WI38 (cell line): ENCODE data around the gene PSKH1.

Experiments used
- H3K4me3 ChIP-seq: 2 replicates; pipeline ENCODE4 v1.5.1; 2011; ENCODE audit warnings: low read depth, mild to moderate bottlenecking, control low read depth, low read length
- CTCF ChIP-seq: IDR thresholded peaks from 2 replicates; pipeline ENCODE4 v1.5.1; 2012; ENCODE audit warnings: low read depth, mild to moderate bottlenecking, control low read depth, low read length

PSKH1 gene

DNA sequence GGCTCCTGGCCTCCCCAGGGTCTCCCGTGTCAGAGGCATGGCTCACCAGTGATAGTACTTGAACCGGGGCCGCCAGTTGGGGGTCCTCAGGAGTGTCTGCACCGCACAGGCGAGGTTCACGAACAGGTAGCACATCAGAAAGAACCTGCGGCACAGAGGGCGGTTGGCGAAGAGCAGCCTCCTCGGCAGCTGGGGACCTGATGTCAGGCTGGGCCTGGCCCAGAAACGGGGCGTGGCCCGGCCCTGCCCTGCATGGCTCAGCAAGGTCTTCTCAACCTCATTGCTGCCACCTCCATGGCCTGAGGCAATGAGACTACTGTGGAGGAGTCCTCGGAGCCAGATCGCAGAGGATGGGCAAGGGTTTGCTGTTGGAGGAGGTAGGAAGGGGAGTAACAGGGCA lies 55.0 kb downstream of the PSKH1 start:
- H3K4me3 ChIP-seq, result no peak overlapping the region
- TF ChIP-seq CTCF, result no peak

GRCh38 chr16:67949645-67950044 lies 56.6 kb downstream of the PSKH1 start:
- TF ChIP-seq CTCF, result no peak
- H3K4me3 ChIP-seq, result no peak overlapping the region

DNA sequence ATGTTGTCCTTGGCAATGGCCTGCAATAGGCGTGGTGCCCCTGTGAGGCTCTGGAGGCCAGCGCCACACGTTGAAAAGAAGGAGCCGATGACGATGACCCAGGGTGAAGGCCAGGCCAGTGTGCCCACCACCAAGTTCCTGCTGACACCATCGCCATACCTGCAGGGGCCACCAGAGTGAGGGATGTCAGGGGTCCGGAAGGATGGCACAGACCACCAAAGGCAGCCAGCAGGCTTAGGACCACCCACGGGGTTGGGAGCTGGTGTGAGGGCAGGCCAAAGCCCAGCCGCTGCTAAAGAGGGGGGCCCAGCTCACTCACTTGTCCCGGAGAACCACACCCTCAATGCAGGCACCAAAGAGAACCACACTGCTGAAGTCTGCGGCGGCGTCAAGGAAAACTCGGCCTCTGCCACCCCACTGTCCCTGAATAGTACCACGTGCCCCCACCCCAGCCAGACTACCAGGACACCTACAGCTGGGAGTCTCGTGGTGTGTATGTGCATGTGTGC lies 57.3 kb downstream of the PSKH1 start:
- no peak overlapping the region for H3K4me3 ChIP-seq
- no peak for TF ChIP-seq CTCF

DNA sequence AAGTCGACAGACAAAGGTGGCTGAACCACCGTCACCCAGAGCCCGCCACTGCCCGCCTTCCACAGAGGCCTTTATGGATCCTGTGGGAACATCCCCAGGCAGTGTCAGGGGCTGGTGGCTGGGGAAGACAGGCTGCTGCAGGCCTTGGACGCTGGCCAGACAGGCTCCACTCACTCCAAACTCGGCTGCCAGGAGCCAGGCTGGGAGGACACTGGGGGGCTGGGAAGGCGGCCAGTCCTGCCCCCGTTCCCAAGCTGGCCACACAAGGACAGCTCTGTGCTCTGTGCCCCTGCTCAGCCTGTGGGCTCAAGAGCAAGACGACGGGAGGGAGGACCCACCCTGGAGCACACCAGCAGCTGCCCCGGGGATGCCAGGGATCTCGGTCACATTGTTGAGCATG lies 58.4 kb downstream of the PSKH1 start:
- TF ChIP-seq CTCF, result no peak

GRCh38 chr16:67953641-67954375 lies 60.8 kb downstream of the PSKH1 start:
- TF ChIP-seq CTCF, result no peak
- no peak overlapping the region for H3K4me3 ChIP-seq

More for the DNA sequence above, 58.4 kb downstream of the PSKH1 start:
- no peak overlapping the region for H3K4me3 ChIP-seq

- no peak for TF ChIP-seq CTCF
- no peak overlapping the region for H3K4me3 ChIP-seq
Observed at GRCh38 chr16:67954421-67955196, 61.6 kb downstream of the PSKH1 start.

- no peak for TF ChIP-seq CTCF
Observed at GRCh38 chr16:67957622-67958021, 64.6 kb downstream of the PSKH1 start.

More at GRCh38 chr16:67957622-67958021, 64.6 kb downstream of the PSKH1 start:
- H3K4me3 ChIP-seq, result no peak overlapping the region
